Stimulated activated CD8-positive, alpha-beta memory T cell treated with anti-CD3 and anti-CD28 coated beads, Interleukin-2, amount 100 ng/mL, for 48 hours (primary cell): Measurements from ENCODE around the gene PPM1D.
A peak's percentile ranks its signal among the peaks of the same experiment; 100 is the strongest.
"Not testable (repeated sequence)": the region's sequence is repeated elsewhere in the genome, so short reads cannot be mapped to it uniquely, and the experiment has no call there.

ENCODE experiments used
- DNase-seq, 2 donors: peaks; one replicate each; pipeline ENCODE4 v3.0.0-alpha.2; 2020; ENCODE audit warnings: low read depth in 2 of 2

PPM1D gene

GRCh38 chr17:60668741-60669140, 68.7 kb downstream of the PPM1D start:
- DNase-seq: not testable (repeated sequence)

GRCh38 chr17:60671482-60671881, 71.5 kb downstream of the PPM1D start:
- DNase-seq: no peak

GRCh38 chr17:60674637-60675036, 74.6 kb downstream of the PPM1D start:
- DNase-seq: not testable (repeated sequence)

GRCh38 chr17:60675997-60676396, 76.0 kb downstream of the PPM1D start:
- no peak for DNase-seq

- DNase-seq: no peak
These were observed 76.8 kb downstream of the PPM1D start for GRCh38 chr17:60676758-60677307.

GRCh38 chr17:60677308-60678117, 77.5 kb downstream of the PPM1D start, which contains the start of gene BCAS3:
BCAS3 (plus strand) TSS chr17:60677851.
- DNase-seq: peak; percentile 91

GRCh38 chr17:60678118-60678444, 78.1 kb downstream of the PPM1D start:
- DNase-seq: no peak

GRCh38 chr17:60679287-60679686, 79.3 kb downstream of the PPM1D start:
- no peak for DNase-seq

- DNase-seq: no peak
These were observed 80.8 kb downstream of the PPM1D start for GRCh38 chr17:60680754-60681153.

GRCh38 chr17:60685437-60685836, 85.4 kb downstream of the PPM1D start:
- DNase-seq: no peak

- no peak for DNase-seq
These were observed 96.0 kb downstream of the PPM1D start for GRCh38 chr17:60695960-60696359.

- DNase-seq: no peak
These were observed 99.1 kb downstream of the PPM1D start for GRCh38 chr17:60699090-60699489.

- DNase-seq: no peak
These were observed 104.2 kb downstream of the PPM1D start for GRCh38 chr17:60704170-60704569.

- DNase-seq: no peak
These were observed 112.7 kb downstream of the PPM1D start for GRCh38 chr17:60712675-60713074.

- DNase-seq: no peak
These were observed 113.6 kb downstream of the PPM1D start for GRCh38 chr17:60713608-60714007.
